Measurements from ENCODE around the gene AMOT.

The AMOT gene

DNA sequence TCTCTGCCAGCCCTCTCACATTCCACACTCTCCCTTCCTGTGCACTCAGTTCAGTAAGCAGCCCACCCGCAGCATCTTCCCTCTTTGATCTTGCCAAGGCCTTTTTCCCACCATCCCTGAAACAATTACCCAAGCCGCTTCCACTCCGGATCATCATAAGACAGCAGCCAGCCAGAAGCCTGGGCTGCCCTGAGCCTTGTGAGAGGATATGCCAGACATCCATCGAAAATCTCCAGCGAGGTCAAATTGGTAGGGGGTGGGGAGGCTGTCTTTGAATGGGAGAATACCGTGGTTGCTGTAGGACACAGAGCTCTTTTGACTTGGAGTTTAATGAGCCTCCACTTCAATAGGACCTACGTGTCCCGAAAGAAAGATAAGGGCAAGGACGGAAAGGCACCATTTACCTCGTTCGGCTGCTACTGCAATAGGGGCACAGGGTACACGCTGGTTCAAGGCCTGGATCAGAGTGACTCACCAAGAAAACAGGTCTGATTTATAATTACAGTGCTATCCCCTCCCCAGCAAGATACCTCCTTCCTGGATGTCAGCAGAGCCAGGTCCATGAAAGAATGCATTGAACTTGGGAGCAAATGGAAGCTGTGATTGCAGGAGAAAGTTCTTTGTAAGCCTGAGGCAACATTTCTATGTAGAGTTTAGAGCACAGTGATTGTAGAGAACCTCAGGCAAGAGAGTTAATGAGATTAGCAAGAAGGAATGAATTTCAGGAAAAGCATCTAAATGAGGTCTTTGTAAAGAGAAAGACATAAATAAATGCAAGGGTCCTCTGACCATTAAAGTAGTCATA is 39.5 kb downstream of the AMOT start:
- no peak for DNase-seq

DNA sequence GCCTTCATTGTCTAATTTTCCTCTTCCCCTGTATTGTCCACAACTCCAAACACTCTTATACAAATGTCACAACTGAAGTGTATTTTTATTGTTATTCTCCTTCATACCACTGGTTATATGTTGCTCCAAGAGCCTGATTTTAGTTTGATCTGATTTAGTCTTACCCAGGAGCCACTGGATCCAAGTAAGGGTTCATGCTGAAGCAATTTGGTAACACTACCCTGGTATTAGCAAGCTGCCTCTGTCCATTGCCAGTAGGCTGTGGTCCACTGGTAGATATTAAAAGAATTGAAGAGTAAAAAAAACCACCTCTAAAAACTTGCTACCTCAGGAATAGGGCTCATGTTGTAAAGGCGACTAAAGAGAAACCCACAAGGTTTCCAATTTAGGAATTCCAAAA is 41.2 kb downstream of the AMOT start:
- no peak for DNase-seq

DNA sequence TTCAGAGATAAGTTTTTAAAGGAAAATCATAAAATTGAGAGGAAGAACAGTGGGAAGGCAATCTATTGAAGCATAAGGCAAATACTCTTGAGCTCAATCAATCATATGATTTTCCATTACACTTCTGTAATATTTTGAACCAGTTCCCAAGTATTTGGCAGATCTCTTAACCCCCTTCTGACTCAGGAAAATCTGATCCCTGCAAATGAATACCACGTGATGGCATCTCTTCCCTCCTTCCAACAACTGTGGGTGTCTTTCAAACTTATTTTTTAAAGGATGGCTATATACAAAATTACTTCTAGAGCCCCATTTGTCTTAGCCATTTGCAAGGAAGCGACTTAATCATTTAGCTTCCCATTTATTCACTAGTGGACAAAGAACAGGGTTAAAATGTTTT is 41.9 kb downstream of the AMOT start:
- no peak for DNase-seq

DNA sequence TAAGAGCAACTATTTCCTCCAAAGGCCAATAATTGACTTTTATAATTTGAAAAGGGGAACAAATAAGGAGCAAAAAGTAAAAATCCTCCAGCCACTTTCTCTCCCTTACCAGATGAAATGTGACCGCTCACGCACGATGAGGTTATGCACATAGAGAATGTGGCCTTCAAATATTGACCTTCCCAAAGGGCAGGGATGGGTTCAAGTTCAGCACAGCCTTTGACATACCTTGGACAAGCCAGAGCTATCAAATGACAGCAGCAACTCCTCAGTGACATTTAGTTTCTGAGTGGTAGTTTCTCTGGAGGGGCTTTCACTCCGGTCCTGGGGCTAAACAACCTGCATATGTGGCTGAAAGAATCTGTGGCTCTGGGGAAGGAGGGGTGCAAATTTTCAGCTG is 50.7 kb downstream of the AMOT start:
- no peak for DNase-seq

DNA sequence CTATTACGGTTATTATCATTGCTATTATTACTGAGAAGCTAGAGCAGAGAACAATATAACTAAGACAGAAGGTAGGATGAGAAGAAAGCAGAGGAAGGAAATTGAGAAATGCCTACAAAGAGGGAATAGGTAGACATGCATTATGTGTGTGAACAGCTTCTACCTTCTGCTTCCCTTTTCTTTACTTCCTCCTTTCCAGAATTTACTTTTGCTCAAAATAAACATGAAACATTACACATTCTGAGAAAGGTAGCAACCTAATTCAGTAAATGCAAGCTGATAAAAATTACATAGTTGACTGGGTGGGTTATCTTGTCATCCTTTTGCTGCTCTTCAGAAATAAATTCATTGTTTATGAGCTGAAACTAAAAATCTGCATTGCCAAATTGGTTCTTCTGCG is 54.6 kb downstream of the AMOT start:
- DNase-seq = no peak

DNA sequence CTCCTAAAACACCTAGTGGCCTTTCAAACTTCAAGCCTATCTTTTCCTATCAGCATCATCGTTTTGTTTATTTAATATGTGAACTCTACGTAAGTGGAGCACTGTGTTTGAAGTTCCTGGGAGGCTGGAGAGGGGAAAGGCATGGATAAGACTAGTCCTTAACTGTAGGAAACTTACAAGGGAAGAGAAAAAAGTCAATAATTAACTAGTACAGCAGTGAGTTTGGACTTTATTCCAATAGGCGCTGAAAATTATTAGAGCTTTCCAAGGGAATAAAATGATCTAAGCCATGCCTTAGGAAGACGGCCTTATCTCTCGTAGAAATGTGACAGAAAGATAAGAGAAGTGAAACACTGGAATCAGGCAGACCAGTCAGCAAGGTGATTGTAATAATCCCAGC is 55.3 kb downstream of the AMOT start:
- DNase-seq = no peak

DNA sequence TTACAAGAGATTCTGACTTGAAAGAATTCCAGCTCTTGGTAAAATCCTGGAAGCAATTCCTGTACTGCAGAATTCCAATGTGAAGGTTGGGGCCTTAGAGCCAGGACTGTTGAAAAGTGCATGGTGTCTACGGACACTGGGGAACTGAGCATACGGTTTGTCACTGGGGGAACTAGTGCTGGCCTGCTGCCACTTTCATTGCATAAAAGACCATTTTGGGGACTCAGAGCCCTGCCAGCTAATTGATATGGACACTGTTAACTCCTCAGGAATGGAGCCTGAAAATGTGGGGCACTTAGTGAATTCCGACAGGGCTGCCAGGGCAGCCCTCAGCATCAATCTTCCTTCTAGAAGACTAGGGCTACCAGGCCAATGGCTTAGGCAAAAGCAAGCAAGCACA is 55.9 kb downstream of the AMOT start:
- DNase-seq = no peak

DNA sequence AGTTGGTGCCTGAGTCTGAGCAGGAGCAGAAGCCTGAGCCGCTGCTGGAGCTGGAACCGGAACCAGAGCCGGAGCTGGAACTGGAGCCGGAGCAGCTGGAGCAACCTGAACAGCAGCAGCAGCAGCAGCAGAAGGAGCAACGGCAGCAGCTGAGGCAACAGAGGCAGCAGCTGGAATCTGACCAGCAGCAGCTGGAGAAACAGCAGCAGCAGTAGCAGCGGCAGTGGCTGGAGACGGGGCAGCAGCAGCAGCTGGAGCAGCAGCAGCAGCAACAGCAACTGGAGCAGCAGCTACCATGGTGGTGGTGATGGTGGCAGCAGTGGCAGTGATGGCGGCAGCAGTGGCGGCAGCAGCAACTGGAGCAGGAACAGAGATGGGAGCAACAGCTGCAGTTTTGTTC is 61.5 kb downstream of the AMOT start:
- no peak for DNase-seq

DNA sequence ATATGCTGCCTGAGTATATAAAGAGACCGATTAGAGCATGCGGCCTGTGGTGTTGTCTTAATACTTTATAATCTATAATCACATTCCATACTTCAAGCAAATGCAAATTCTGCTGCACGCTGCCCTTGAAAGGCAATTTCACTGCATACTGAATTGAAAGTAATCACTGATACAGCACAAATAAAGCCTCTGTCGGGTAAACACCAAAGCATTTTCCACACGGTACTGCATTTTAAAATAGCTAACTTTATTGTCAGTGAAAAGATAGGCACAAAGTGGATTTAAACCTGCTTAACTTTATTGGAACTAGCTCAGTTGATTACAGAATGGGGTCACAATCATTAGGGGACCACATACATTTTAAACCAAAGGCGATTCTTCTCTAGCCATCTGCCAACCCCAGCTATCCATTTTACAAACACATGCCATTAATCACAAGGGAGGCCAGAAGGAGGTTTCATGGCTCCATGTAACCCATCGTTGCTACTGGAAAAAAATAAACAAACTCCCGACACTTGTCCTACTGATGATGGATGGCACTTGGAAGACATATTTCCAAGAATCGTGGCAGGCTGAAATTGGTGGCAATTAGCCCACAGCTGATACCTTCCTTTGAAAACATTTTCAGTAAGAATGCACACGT is 65.9 kb downstream of the AMOT start:
- no peak for DNase-seq

DNA sequence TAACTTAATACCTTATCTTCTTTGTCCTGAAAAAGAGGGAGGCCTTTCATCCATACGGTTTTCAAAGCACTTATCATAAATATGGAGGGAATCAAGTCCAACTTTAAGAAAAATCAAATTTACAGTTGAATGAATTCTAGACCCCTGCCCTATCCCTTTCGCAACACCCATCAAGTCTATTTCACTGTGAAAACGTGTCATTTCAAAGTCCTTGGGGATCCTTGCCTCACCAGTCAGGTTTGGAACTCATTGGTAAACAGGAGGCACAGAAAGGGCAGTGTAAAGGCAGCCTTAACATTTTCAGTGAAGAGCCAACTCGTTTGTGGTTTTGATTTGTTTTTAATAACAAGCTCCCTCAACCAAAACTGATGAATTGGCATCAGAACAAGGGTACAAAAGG is 66.5 kb downstream of the AMOT start:
- no peak for DNase-seq

DNA sequence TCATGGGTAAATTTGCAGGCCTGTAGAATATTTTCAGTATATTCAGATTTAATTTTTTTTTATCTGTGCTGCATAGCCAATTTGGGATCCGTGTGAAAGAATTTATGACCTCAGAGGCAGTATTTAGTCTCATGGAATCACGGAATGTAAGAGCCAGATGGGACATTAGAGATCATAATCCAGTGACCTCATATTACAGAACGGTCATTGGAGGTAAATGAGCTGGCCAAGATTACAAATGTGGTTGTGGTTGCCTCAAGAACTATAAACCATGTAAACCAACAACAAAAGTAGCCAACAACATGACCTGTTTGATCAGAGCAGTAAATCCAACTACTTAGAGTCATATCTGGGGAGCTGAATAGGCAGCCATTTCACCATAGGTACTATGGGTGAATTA is 71.6 kb downstream of the AMOT start:
- DNase-seq = no peak

DNA sequence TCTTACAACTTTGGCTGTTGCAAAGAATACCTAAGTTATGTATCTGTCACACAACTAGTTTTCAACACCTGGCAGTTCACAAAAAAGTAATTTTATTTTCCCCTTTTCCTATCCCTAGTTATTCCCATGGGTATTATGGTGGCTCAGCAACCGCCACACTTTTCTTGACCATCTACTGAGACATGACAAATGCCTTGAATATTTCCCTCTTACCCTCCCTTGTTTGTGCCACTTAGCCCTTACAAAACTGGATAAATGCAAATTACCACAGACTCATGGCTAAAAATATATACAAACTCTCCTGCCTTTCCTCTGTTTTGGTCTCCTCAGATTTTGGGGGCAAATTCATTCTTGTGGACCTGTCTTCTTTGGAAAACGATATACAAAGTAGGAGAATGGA is 72.1 kb downstream of the AMOT start:
- DNase-seq = no peak

DNA sequence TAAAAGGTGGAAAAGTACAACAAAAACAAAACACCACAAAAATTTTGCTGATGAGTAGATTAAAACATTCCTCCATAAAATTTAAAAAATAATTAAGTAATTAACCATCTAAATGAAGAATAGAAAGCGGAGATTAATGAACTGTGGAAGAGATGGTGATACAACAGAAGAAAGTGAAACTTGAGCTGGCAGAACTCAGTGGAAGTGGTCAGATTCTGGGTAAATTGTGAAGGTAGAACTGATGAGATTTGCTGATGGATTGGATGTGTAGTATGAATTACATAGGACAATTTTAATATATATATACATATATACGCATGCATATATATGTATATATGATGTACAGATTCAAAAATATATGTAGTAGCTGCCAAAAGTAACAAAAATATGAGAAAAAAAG is 73.9 kb downstream of the AMOT start:
- DNase-seq = no peak

DNA sequence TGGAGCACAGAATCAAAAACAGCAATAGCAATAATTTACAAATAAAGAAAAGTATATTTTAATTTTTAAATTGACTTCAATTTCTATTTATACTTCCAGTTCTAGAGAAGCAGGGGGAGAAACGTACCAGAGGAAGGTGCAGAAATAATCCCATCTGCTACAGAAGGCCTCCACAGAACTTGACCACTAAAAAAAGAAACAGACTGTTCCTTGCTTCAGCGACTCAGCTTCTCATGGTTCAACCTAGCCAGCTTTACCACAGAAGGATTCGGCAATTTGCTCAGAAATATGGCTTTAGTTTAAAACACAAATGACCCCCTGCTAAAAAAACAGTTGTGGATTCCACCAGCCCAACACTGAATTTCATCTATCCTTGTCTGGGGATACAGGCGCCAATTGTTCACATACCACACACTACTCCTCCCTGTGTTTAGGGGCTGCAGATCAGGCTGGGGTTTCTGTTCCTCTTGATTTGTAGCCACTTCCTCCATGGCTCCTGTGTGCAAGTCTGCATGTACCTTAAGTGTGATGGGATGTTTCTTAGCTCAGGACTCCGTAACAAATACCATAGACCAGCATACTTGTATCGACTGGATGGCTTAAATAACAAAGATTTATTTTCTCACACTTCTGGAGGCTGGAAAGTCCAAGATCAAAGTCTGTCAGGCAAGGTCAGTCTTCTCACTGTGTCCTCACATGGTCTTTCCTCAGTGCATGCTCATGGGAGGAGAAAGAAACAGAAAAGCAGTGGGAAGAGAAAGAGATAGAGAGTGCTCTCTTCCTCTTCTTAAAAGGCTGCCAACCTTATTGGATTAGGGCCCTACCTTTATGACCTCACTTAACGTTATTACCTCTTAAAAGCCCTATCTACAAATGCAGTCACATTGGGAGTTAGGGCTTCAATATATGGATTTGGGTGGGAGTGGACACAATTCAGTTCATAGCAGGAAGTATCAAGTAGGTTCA is 79.1 kb downstream of the AMOT start:
- no peak for DNase-seq

DNA sequence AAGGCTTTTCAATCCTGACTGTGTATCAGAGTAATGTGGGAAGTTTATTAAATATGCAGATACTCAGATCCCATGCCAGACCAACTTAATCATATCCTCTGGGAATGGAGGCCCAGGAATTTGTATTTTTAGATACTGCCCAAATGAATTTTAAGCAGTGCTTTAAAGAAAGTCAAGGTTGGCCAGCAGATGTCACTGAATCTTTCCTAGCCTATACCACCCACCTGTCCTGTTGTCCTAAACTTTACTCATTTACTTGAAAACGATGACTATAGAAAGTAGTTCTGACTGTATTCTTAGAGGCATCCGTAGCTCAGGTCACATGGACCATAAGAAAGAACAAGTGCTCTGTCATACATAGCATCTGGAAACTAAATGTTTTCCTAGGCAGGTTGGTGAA is 79.9 kb downstream of the AMOT start:
- no peak for DNase-seq

DNA sequence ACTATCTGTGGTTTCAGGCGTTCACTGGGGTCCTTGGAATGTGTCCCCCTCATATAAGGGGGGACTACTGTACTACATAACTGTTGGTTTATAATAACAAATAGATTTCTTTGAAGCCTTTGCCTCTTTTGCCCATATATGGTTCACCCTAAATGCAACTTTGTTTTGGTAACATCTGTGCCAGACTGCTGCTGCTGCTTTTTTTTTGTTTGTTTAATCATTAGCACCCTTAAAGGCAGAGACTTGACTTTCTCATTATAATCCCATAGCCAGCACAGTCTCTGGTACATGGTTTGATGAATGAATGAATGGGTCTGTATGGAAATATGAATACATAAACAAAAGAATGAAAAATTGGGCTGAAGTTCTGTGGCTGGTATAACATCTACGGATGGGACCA is 80.7 kb downstream of the AMOT start:
- DNase-seq = no peak

DNA sequence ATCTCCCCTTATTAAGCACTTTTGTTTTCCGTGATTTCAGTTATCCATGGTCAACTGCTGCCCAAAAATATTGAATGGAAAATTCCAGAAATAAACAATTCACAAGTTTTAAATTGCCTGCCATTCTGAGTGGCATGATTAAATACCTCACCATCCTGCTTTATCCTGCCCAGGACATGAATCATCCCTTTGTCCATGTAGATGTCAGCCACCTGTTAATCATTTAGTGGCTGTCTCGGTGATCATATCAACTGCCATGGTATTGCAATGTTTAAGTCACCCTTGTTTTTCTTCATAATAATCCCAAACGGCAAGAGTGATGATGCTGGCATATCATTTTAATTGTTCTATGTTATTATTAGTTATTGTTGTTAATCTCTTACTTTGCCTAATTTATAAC is 81.1 kb downstream of the AMOT start:
- DNase-seq = no peak

DNA sequence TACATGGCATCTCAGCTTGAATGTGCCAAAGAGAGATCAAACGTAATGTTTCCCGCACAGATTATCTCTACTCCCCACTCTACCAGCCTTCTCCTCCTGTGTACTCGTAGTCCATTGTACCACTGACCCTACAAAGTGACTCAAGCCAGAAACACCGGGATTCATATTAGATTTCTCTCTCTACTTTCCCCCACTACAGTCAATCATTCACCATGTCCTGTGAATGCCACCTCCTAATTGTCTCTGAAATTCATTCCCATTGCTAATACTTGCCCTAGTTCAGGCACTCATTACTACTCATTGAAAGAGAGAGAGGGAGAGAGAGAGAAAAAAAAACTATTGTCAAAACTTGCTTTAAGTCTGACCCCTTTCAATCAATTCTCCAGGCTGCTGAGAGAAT is 82.7 kb downstream of the AMOT start:
- DNase-seq = no peak

DNA sequence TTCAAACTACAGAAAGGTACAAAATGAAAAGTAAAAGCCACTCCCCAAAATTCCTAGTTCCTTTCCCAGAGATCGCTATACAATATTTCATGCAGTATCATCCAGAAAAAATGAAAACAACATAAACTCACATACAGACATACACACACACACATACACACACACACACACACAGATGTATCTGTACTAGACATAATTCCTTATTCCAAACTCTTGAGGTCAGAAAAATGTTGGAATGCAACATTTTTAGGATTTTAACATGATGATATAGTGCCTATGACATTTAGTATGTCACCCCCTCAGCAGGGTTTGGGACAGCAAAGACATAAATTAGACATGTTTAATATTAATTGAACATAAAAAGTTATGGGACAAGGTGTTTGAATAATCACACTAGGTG is 87.5 kb downstream of the AMOT start:
- DNase-seq = no peak

DNA sequence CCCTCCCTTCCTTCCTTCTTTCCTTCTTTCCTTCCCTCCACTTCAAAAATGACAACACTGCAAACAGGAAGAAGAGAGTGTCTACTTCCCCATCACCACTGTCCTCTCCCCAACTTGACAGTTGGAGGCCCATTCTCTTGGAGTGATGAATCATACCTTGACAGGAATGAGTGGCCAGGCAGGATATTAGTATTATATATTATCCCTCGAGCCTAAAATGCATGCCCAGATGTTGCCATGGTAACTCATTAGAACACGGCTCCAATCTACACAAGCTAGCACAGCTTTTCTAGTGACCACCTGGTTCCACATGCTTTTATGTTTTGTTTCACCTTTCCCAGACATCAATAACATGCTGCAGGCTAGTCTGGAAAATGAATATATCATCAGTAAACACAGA is 89.6 kb downstream of the AMOT start:
- no peak for DNase-seq

DNA sequence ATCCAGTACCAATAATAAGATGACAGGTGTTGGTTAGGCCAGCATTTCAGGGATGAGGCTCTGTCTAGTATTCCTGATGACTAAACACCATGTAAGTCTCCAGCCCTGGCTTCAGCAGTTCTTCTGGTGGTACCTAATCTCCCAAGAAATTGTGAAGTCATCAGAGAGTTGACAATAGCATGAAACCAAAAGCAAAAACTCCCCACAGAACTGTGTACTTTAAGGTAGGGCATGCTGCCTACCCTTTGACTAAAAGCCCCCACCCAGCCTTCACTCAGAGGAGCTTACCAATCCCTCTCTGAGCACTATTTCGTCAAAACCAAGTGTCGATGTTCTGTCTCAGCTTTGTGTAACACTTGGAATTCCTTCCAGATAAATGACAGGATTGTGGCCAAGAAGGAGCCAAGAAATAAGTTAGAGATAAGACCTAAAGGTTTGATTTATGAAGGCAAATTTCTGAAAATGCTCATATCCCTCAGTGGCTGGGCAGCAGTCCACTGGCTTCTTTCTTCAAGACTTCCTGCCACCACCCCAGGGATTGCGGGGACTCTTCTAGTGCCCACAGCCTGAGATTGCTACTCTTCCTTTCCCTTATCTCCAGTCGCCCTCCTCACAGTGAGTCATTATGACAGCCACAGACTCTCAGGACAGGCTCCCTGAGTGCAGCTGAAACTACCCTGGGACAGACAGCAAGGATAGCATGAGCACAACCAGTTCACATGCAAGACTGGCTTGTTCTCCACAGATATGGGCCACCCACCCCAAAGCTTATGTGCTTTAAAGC is 93.6 kb downstream of the AMOT start:
- DNase-seq = no peak

DNA sequence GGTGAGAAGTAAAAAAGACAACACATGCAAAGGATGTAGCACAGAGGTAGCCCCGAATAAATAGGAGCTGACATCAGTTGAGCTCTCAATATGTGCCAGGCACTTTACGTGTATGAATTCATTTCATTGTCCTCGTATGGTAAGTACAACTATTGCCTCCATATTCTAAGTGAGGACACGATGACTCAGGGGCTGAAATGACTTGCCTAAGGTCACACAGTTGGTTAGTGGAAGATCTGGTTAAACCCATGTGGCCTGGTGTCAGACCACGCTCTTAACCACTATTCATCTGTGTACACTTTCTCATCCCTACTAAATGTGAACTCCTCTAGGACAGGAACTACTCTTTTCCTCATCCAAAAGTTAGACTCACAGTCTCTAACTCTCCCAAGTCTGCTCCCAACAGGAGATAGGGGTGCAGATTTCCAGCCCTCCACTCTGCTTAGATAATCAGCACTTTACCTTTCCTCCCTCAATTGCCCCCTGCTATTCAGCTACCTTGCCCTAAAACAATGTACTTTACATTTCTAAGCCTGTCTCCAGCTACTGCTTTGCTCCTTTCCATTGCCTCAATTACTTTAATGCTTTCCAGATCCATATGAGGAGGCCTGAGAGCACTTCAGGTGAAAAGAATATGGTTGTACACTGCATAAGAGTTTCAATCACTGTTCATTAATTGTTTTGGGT is 102.1 kb downstream of the AMOT start:
- DNase-seq = no peak
